Cardiac fibroblast (primary cell): ENCODE results near the gene MGLL.

Experiments
- DNase-seq, 2 donors: peaks; one replicate each; pipeline versions ENCODE4 v3.0.0 to v3.0.0-alpha.2; 2010; ENCODE audit warnings: low read depth in 2 of 2
- H3K4me3 ChIP-seq, 2 donors: replicated peaks in 1 of 2; 1 replicate in 1 of 2; 2 replicates in 1 of 2; pipeline ENCODE4 v1.5.1; 2011; ENCODE audit warnings: low read depth in 2 of 2, low read length in 2 of 2, mild to moderate bottlenecking in 2 of 2, moderate library complexity in 1 of 2
- CTCF ChIP-seq: IDR thresholded peaks from one replicate; pipeline ENCODE4 v1.5.1; 2011; ENCODE audit warnings: low read depth, mild to moderate bottlenecking, low read length, inconsistent platforms

The MGLL gene

GRCh38 chr3:127741690-127742089 is 80.6 kb downstream of the MGLL start:
- DNase-seq, result no peak

GRCh38 chr3:127741246-127741645 is 81.1 kb downstream of the MGLL start:
- H3K4me3 ChIP-seq, result no peak overlapping the region
- no peak for TF ChIP-seq CTCF
- no peak for DNase-seq

More at GRCh38 chr3:127741690-127742089, 80.6 kb downstream of the MGLL start:
- H3K4me3 ChIP-seq, result no peak overlapping the region
- TF ChIP-seq CTCF, result no peak

GRCh38 chr3:127740136-127740915 is 82.0 kb downstream of the MGLL start:
- TF ChIP-seq CTCF, result no peak
- peak in 1 of 2 donors; percentile 44 for DNase-seq

GRCh38 chr3:127739347-127740135 is 82.8 kb downstream of the MGLL start:
- DNase-seq, result peak; percentile 27 to 54
- no peak for TF ChIP-seq CTCF
- no peak overlapping the region for H3K4me3 ChIP-seq

More at GRCh38 chr3:127740136-127740915, 82.0 kb downstream of the MGLL start:
- H3K4me3 ChIP-seq, result no peak overlapping the region

GRCh38 chr3:127738192-127738840 is 84.0 kb downstream of the MGLL start:
- TF ChIP-seq CTCF, result no peak
- DNase-seq, result peak; percentile 56 to 81
- no peak overlapping the region for H3K4me3 ChIP-seq

GRCh38 chr3:127736801-127737539 is 85.3 kb downstream of the MGLL start:
- TF ChIP-seq CTCF, result no peak
- no peak for DNase-seq

More at GRCh38 chr3:127736801-127737539, 85.3 kb downstream of the MGLL start:
- no peak overlapping the region for H3K4me3 ChIP-seq
